DMS53 treated with DMSO at 0.1 percent for 48 hours (cell line): Measurements from ENCODE around the gene PCK2.
"Not testable (repeated sequence)": the region's sequence is repeated elsewhere in the genome, so short reads cannot be mapped to it uniquely, and the experiment has no call there.

Experiments used
- DNase-seq: peaks from one replicate; lab custom pipeline; 2025; ENCODE audit not compliant: unreplicated experiment; lab: John Stamatoyannopoulos, UW

The PCK2 gene

GRCh38 chr14:24093207-24093900, 757 bp upstream of the PCK2 start:
- no peak for DNase-seq

- no peak for DNase-seq
Measured at GRCh38 chr14:24094841-24095270, 745 bp downstream of the PCK2 start.

GRCh38 chr14:24095271-24096068, 1.4 kb downstream of the PCK2 start:
- DNase-seq = no peak

GRCh38 chr14:24096545-24097181, 2.6 kb downstream of the PCK2 start:
- no peak for DNase-seq

- DNase-seq = no peak
Measured at GRCh38 chr14:24098229-24098926, 4.3 kb downstream of the PCK2 start.

GRCh38 chr14:24098927-24099813, 5.1 kb downstream of the PCK2 start:
- DNase-seq = no peak

- DNase-seq = no peak
Measured at GRCh38 chr14:24100197-24100981, 6.3 kb downstream of the PCK2 start.

- DNase-seq = no peak
Measured at GRCh38 chr14:24100982-24101494, 6.9 kb downstream of the PCK2 start.

GRCh38 chr14:24102357-24103048, 8.4 kb downstream of the PCK2 start:
- DNase-seq = no peak

GRCh38 chr14:24103451-24103850, 9.3 kb downstream of the PCK2 start:
- no peak for DNase-seq

- not testable (repeated sequence) for DNase-seq
Measured at GRCh38 chr14:24105609-24106239, 11.6 kb downstream of the PCK2 start.

GRCh38 chr14:24106672-24107271, 12.7 kb downstream of the PCK2 start:
- no peak for DNase-seq

GRCh38 chr14:24108336-24108874, 14.3 kb downstream of the PCK2 start:
- no peak for DNase-seq

GRCh38 chr14:24110060-24110459, 15.9 kb downstream of the PCK2 start:
- DNase-seq = no peak

GRCh38 chr14:24110523-24110922, 16.4 kb downstream of the PCK2 start:
- no peak for DNase-seq

- DNase-seq = no peak
Measured at GRCh38 chr14:24113379-24113800, 19.3 kb downstream of the PCK2 start.

GRCh38 chr14:24113801-24114531, 19.9 kb downstream of the PCK2 start:
- DNase-seq = peak; percentile 73
